ENCODE results near the gene THOC6. TPM values are rescaled to one million over a fixed set of nuclear protein-coding genes. Genes with fewer than 3 reads are reported as not detected.

The THOC6 gene
- polyA plus RNA-seq, 1 experiment, result 20.5 TPM

- Histone ChIP-seq H3K4me3 (ENCODE audit: low read depth, low read length) (no peak overlapping the region), H3K36me3 (ENCODE audit: control insufficient read depth, insufficient read depth, low read length) (no peaks in the 10 kb centered on the region), H3K27me3 (ENCODE audit: control insufficient read depth, insufficient read depth, low read length) (peaks cover 6% of the 10 kb centered on the region)
- CTCF ChIA-PET, result no interaction called here
- POLR2A ChIA-PET, result no interaction called here
- TF ChIP-seq CTCF (IDR thresholded peaks at IDR 0.05; ENCODE audit: insufficient read depth, low read depth, low read length), result no peak
- DNase-seq (ENCODE audit: low read depth), result no peak
These were observed 37.9 kb upstream of the THOC6 start for GRCh38 chr16:2985893-2986355.

GRCh38 chr16:2986623-2987188, 37.1 kb upstream of the THOC6 start:
- no peak for TF ChIP-seq CTCF (IDR thresholded peaks at IDR 0.05; ENCODE audit: insufficient read depth, low read depth, low read length)
- Histone ChIP-seq H3K27me3 (ENCODE audit: control insufficient read depth, insufficient read depth, low read length) (peaks cover 6% of the 10 kb centered on the region), H3K36me3 (ENCODE audit: control insufficient read depth, insufficient read depth, low read length) (no peaks in the 10 kb centered on the region), H3K4me3 (ENCODE audit: low read depth, low read length) (no peak overlapping the region)
- CTCF ChIA-PET, result interaction anchor here (0.9 kb wide), 1 partner anchor 16 kb away, joined by 3 read pairs; no protein-coding TSS in a partner anchor
- POLR2A ChIA-PET, result no interaction called here
- no peak for DNase-seq (ENCODE audit: low read depth)

GRCh38 chr16:2987286-2987685, 36.5 kb upstream of the THOC6 start:
- Histone ChIP-seq H3K4me3 (ENCODE audit: low read depth, low read length) (no peak overlapping the region), H3K36me3 (ENCODE audit: control insufficient read depth, insufficient read depth, low read length) (no peaks in the 10 kb centered on the region), H3K27me3 (ENCODE audit: control insufficient read depth, insufficient read depth, low read length) (peaks cover 6% of the 10 kb centered on the region)
- no peak for DNase-seq (ENCODE audit: low read depth)
- ChIA-PET CTCF (interaction anchor here (0.6 to 0.9 kb wide), 2 partner anchors 11 to 15 kb away, joined by 3 read pairs; no protein-coding TSS in a partner anchor), POLR2A (interaction anchor here (0.6 kb wide), 1 partner anchor 150 kb away, joined by 3 read pairs; no protein-coding TSS in a partner anchor)
- no peak for TF ChIP-seq CTCF (IDR thresholded peaks at IDR 0.05; ENCODE audit: insufficient read depth, low read depth, low read length)

GRCh38 chr16:2987833-2988232, 36.0 kb upstream of the THOC6 start:
- CTCF ChIA-PET, result interaction anchor here (0.6 to 0.9 kb wide), 2 partner anchors 12 to 15 kb away, joined by 3 read pairs; no protein-coding TSS in a partner anchor
- TF ChIP-seq CTCF (IDR thresholded peaks at IDR 0.05; ENCODE audit: insufficient read depth, low read depth, low read length), result no peak
- Histone ChIP-seq H3K36me3 (ENCODE audit: control insufficient read depth, insufficient read depth, low read length) (no peaks in the 10 kb centered on the region), H3K27me3 (ENCODE audit: control insufficient read depth, insufficient read depth, low read length) (peaks cover 6% of the 10 kb centered on the region), H3K4me3 (ENCODE audit: low read depth, low read length) (no peak overlapping the region)
- POLR2A ChIA-PET, result interaction anchor here (0.6 kb wide), 1 partner anchor 149 kb away, joined by 3 read pairs; no protein-coding TSS in a partner anchor
- DNase-seq (ENCODE audit: low read depth), result no peak

- CTCF ChIA-PET, result no interaction called here
These were observed 35.2 kb upstream of the THOC6 start for GRCh38 chr16:2988590-2989099.

More at GRCh38 chr16:2988590-2989099, 35.2 kb upstream of the THOC6 start:
- no peak for TF ChIP-seq CTCF (IDR thresholded peaks at IDR 0.05; ENCODE audit: insufficient read depth, low read depth, low read length)
- POLR2A ChIA-PET, result no interaction called here
- no peak for DNase-seq (ENCODE audit: low read depth)
- Histone ChIP-seq H3K4me3 (ENCODE audit: low read depth, low read length) (no peak overlapping the region), H3K27me3 (ENCODE audit: control insufficient read depth, insufficient read depth, low read length) (peaks cover 6% of the 10 kb centered on the region), H3K36me3 (ENCODE audit: control insufficient read depth, insufficient read depth, low read length) (no peaks in the 10 kb centered on the region)

All from BJ (cell line).